ENCODE results near the gene PRR33.

PRR33 gene

GRCh38 chr11:1868636-1869291 lies 22.9 kb downstream of the PRR33 start:
- ATAC-seq (ENCODE audit: low read depth): no peak
- no peak for DNase-seq (ENCODE audit: low spot score)
- Histone ChIP-seq H3K4me1 (ENCODE audit: insufficient read depth, poor library complexity, severe bottlenecking) (peaks cover 16% of the 10 kb centered on the region), H3K4me3 (ENCODE audit: severe bottlenecking) (no peak overlapping the region), H3K27me3 (ENCODE audit: insufficient read depth, poor library complexity, severe bottlenecking) (no peaks in the 10 kb centered on the region), H3K27ac (ENCODE audit: poor library complexity, severe bottlenecking) (no peak overlapping the region), H3K9me3 (ENCODE audit: severe bottlenecking) (no peaks in the 10 kb centered on the region), H3K36me3 (ENCODE audit: low read depth) (no peaks in the 10 kb centered on the region)
- TF ChIP-seq, protein P1, sequence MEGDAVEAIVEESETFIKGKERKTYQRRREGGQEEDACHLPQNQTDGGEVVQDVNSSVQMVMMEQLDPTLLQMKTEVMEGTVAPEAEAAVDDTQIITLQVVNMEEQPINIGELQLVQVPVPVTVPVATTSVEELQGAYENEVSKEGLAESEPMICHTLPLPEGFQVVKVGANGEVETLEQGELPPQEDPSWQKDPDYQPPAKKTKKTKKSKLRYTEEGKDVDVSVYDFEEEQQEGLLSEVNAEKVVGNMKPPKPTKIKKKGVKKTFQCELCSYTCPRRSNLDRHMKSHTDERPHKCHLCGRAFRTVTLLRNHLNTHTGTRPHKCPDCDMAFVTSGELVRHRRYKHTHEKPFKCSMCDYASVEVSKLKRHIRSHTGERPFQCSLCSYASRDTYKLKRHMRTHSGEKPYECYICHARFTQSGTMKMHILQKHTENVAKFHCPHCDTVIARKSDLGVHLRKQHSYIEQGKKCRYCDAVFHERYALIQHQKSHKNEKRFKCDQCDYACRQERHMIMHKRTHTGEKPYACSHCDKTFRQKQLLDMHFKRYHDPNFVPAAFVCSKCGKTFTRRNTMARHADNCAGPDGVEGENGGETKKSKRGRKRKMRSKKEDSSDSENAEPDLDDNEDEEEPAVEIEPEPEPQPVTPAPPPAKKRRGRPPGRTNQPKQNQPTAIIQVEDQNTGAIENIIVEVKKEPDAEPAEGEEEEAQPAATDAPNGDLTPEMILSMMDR (IDR thresholded peaks at IDR 0.05; ENCODE audit: poor library complexity, severe bottlenecking): no peak

DNA sequence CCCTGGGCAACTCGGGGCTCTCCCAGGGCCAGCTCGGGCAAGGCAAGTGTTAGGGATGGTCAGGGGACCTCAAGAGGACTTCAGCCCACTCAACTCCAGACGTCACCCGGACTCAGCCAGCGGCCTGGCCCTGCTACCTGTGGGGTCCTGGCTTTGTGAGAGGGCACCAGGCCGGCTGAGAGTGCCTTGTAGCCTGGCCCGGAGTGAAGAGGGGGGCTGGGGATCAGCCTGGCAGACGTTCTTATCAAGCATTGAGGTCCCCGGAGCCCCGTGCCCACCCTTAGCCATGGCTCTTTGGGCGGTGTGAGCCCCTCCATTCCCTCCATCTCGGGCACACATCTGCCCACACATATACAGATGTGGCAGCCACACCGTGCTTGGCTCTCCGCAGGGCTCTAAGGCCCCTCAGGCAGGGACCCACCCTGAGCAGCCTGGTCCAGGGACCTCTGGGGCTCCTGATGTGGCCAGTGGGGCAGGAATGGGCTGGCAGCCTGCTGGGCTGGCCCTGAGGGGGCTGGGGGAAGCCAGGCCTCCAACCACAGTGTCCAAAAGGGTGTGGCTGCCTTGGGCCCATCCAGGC lies 23.5 kb downstream of the PRR33 start:
- TF ChIP-seq, protein P1 (IDR thresholded peaks at IDR 0.05; ENCODE audit: poor library complexity, severe bottlenecking): no peak
- Histone ChIP-seq H3K27me3 (ENCODE audit: insufficient read depth, poor library complexity, severe bottlenecking) (no peaks in the 10 kb centered on the region), H3K27ac (ENCODE audit: poor library complexity, severe bottlenecking) (no peak overlapping the region), H3K9me3 (ENCODE audit: severe bottlenecking) (no peaks in the 10 kb centered on the region), H3K36me3 (ENCODE audit: low read depth) (no peaks in the 10 kb centered on the region), H3K4me3 (ENCODE audit: severe bottlenecking) (no peak overlapping the region), H3K4me1 (ENCODE audit: insufficient read depth, poor library complexity, severe bottlenecking) (peaks cover 17% of the 10 kb centered on the region)
- no peak for DNase-seq (ENCODE audit: low spot score)
- no peak for ATAC-seq (ENCODE audit: low read depth)

DNA sequence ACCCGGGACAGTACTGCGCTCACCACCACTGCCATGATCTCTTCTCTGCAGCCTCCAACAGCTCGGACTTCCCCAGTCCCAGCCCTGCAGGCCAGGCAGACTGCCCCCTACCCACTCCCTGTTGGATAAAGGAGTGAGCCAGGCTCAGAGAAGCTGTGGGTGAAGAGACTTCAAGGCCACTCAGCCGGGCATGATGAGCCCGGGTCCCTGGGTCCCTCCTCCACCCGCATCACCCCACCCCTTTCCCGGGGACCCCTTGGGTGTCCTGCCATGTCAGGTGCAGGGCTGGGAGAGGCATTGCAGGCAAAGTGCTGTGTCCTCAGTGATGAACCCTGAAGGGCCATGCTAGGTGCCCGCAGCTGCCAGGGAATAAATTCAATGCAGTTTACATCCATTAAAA lies 24.3 kb downstream of the PRR33 start:
- H3K4me1 ChIP-seq (ENCODE audit: insufficient read depth, poor library complexity, severe bottlenecking): peaks cover 18% of the 10 kb centered on the region

DNA sequence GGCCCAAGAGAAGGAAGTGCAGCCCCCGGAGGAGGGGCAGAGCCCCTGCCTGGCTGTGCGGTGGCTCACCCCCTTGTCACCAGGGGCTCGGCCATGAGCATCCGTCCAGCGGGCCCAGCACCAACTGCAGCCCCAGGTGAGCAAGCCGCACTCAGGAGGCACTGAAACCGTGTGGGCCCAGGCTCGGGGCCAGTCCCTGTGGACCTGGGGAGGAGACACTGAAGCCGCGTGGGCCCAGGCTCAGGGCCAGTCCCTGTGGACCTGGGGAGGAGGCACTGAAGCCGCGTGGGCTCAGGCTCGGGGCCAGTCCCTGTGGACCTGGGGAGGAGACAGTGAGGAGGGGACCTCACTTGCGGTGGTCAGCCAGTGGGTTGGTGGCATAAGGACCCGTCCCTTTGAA lies 24.9 kb downstream of the PRR33 start:
- DNase-seq (ENCODE audit: low spot score): no peak
- Histone ChIP-seq H3K27ac (ENCODE audit: poor library complexity, severe bottlenecking) (no peak overlapping the region), H3K36me3 (ENCODE audit: low read depth) (no peaks in the 10 kb centered on the region), H3K4me3 (ENCODE audit: severe bottlenecking) (no peak overlapping the region), H3K4me1 (ENCODE audit: insufficient read depth, poor library complexity, severe bottlenecking) (peaks cover 18% of the 10 kb centered on the region), H3K27me3 (ENCODE audit: insufficient read depth, poor library complexity, severe bottlenecking) (no peaks in the 10 kb centered on the region), H3K9me3 (ENCODE audit: severe bottlenecking) (no peaks in the 10 kb centered on the region)
- no peak for ATAC-seq (ENCODE audit: low read depth)
- TF ChIP-seq, protein P1 (IDR thresholded peaks at IDR 0.05; ENCODE audit: poor library complexity, severe bottlenecking): no peak

More for the DNA sequence above, 24.3 kb downstream of the PRR33 start:
- ATAC-seq (ENCODE audit: low read depth) (no peak), DNase-seq (ENCODE audit: low spot score) (no peak)
- H3K36me3 ChIP-seq (ENCODE audit: low read depth): no peaks in the 10 kb centered on the region
- no peaks in the 10 kb centered on the region for H3K27me3 ChIP-seq (ENCODE audit: insufficient read depth, poor library complexity, severe bottlenecking)
- no peaks in the 10 kb centered on the region for H3K9me3 ChIP-seq (ENCODE audit: severe bottlenecking)
- H3K27ac ChIP-seq (ENCODE audit: poor library complexity, severe bottlenecking): no peak overlapping the region
- H3K4me3 ChIP-seq (ENCODE audit: severe bottlenecking): no peak overlapping the region
- TF ChIP-seq, protein P1 (IDR thresholded peaks at IDR 0.05; ENCODE audit: poor library complexity, severe bottlenecking): no peak

- TF ChIP-seq, protein P1 (IDR thresholded peaks at IDR 0.05; ENCODE audit: poor library complexity, severe bottlenecking): no peak
- no peaks in the 10 kb centered on the region for H3K27me3 ChIP-seq (ENCODE audit: insufficient read depth, poor library complexity, severe bottlenecking)
- H3K36me3 ChIP-seq (ENCODE audit: low read depth): no peaks in the 10 kb centered on the region
- peaks cover 18% of the 10 kb centered on the region for H3K4me1 ChIP-seq (ENCODE audit: insufficient read depth, poor library complexity, severe bottlenecking)
- no peak for ATAC-seq (ENCODE audit: low read depth)
- no peak for DNase-seq (ENCODE audit: low spot score)
- no peak overlapping the region for H3K4me3 ChIP-seq (ENCODE audit: severe bottlenecking)
- H3K9me3 ChIP-seq (ENCODE audit: severe bottlenecking): no peaks in the 10 kb centered on the region
- H3K27ac ChIP-seq (ENCODE audit: poor library complexity, severe bottlenecking): no peak overlapping the region
Observed at GRCh38 chr11:1866226-1866625, 25.5 kb downstream of the PRR33 start.
